ENCODE measurements around the gene STIM2. TPM values are rescaled to one million over a fixed set of nuclear protein-coding genes. Genes with fewer than 3 reads are reported as not detected.
A peak's percentile ranks its signal among the peaks of the same experiment; 100 is the strongest.

Gene STIM2
- total RNA-seq, 2 donors from 2014 or later: 70.1 to 73.4 TPM

DNA sequence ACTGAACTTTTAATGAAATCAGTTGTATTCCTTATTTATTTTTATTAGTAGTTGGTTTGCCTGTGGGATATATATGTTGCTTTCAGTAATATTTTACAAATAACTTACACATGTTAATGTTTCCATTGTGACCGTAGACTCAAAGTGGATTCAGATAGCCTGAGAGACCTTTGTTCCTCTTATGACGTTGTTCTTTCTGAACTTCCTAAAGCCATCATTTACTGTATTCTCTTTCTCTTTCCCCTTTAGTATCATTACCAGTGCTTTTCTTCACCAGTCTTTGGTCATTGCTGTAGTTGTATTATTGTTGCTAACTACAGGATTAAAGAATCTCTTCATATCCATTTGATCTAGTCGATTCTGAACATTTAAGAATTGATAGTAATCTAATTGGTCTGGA is 4.3 kb downstream of the STIM2 start:
- H3K9me3 ChIP-seq (ENCODE audit: control insufficient read depth, low read length, poor library complexity, severe bottlenecking): no peaks in the 10 kb centered on the region
- Mint-ChIP-seq H3K4me1 (peaks cover 54% of the 10 kb centered on the region), H3K27me3 (no peaks in the 10 kb centered on the region), H3K4me3 (peak overlapping the region; percentile 84), H3K36me3 (ENCODE audit: low read depth) (peaks cover 11% of the 10 kb centered on the region), H3K27ac (peak overlapping the region; percentile 37)
- no peak for ATAC-seq
- DNase-seq: no peak

DNA sequence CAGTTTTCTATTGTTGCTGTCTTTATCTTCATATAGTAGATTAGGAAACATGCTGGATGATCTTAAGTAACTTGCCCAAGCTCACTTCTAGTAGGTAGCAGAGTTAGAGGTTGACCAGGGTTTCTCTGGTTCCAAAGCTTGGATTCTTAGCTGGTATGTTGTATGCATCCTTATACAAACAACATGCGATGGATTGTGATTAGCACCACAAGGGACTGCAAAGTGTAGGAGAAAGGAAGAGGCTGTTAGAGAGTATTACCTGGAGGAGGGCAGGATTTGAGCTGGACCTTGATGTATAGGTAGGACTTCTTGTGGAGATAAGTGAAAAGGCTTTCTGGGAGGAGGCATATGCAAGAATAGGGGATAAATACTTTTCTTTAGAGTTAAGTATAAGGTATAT is 5.6 kb downstream of the STIM2 start:
- Mint-ChIP-seq H3K4me1 (peaks cover 54% of the 10 kb centered on the region), H3K36me3 (ENCODE audit: low read depth) (peaks cover 11% of the 10 kb centered on the region), H3K4me3 (peak overlapping the region; percentile 59), H3K27ac (peak overlapping the region; percentile 81), H3K27me3 (no peaks in the 10 kb centered on the region)
- ATAC-seq (no peak), DNase-seq (no peak)
- no peaks in the 10 kb centered on the region for H3K9me3 ChIP-seq (ENCODE audit: control insufficient read depth, low read length, poor library complexity, severe bottlenecking)

DNA sequence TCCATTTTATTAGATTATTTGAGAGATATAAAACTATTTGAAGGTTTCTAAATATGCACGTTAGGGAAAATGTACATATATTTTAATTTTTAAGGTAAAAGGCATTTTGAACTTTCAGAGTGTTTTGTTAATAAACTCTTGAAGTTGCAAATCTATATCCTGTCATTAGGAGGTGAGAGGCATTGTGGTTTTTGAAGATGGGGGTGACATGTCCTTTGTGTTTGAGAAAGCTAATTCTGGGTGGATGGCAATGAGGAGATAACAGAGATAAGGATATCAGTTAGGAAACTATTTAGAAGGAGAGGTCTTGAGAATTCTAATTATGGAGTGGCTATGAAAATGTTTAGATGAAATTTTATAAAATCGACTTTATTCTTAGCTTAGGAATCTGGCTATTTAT is 6.1 kb downstream of the STIM2 start:
- Mint-ChIP-seq H3K27ac (peak overlapping the region; percentile 81), H3K36me3 (ENCODE audit: low read depth) (peaks cover 6% of the 10 kb centered on the region), H3K4me3 (peak overlapping the region; percentile 55), H3K4me1 (peaks cover 54% of the 10 kb centered on the region), H3K27me3 (no peaks in the 10 kb centered on the region)
- no peaks in the 10 kb centered on the region for H3K9me3 ChIP-seq (ENCODE audit: control insufficient read depth, low read length, poor library complexity, severe bottlenecking)
- ATAC-seq (no peak), DNase-seq (no peak)

DNA sequence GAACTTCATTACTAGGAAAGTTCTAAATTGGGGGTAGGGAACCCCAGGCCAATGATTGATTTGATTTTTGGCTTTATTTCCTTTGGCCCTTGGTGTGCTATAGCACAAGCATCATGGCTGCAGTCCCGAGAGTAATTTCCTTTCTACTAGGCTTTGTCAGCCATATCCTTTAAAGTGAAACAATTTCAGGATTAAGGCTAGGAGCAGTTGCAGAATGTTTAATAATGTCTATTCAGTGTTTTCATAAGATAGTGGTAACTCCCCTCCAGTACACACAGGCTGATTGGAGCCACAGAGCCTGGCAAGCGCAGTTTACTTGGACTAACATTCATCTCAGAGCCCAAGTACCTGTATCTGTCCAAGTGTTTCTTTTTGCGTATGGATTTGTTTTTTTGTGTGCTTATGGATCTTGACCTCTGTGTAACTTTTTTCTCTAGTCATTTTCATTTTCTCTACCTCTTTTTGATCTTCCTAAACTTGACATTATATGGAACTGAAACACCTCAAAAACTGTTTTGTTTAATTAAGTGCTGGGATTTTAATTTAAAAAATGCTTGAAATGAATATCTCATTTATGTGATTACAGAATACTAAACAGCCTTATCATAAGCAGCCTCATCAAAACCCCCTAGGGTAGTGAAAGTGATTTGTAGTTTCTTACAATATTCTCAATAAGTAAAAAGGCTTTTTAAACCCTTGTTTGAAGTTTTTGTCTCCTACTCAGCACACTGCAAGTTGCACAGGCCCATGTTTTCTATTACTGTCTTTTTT is 7.5 kb downstream of the STIM2 start:
- Mint-ChIP-seq H3K4me1 (peaks cover 55% of the 10 kb centered on the region), H3K27me3 (no peaks in the 10 kb centered on the region), H3K4me3 (peak overlapping the region; percentile 63), H3K27ac (peak overlapping the region; percentile 51), H3K36me3 (ENCODE audit: low read depth) (peaks cover 6% of the 10 kb centered on the region)
- ATAC-seq: peak; percentile 23
- DNase-seq: no peak
- H3K9me3 ChIP-seq (ENCODE audit: control insufficient read depth, low read length, poor library complexity, severe bottlenecking): no peaks in the 10 kb centered on the region

DNA sequence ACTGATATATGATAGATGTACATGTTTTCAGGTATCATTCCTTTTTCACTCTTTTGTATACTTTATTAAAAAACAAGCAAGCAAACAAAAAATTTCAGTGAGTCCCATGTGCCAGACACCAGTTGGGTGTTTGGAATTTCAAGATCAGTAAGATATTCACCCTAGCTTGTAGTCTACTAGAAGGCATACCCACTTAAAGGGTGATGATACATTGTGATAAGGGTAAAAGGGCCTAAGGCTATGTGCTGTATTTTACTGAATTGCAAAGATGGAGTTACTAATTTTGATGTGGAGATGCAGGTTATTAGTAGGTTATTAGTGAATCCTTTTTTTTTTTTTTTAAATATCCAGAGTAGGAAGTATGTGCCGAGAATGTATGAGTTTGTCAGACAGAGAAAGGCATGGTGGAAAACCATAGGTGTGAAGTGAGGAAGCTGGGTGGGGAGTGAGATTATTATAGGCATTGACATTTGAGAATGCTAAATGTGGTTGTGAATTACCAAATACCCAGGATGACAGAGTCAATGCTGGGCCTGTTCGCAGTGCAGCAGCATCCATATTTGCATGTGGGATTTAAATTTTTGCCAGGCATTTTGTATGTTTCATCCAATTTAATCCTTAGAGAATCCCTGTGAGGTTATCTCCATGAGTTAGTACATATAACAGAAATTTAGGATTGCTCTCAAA is 10.1 kb downstream of the STIM2 start:
- Mint-ChIP-seq H3K27me3 (no peaks in the 10 kb centered on the region), H3K4me3 (no peak overlapping the region), H3K4me1 (peaks cover 49% of the 10 kb centered on the region), H3K36me3 (ENCODE audit: low read depth) (peaks cover 6% of the 10 kb centered on the region), H3K27ac (peak overlapping the region; percentile 57)
- ATAC-seq (no peak), DNase-seq (no peak)
- H3K9me3 ChIP-seq (ENCODE audit: control insufficient read depth, low read length, poor library complexity, severe bottlenecking): no peaks in the 10 kb centered on the region

DNA sequence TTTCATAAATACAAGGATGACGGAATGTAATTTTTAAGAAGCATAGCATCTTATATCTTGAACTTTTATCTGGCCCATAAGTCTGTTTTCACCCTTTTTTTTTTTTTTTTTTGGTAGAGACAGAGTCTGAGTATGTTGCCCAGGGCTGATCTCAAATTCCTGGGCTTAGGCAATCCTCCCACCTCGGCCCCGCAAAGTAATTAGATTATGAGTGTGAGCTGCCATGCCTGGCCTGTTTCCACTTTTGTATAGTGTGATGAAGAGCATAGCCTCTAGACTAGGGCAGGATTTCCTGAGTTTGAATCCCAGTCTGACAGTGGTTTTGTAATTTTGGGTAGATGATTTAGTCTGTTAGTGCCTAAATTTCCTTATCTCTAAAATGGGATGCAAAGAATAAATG is 11.0 kb downstream of the STIM2 start:
- H3K4me3 Mint-ChIP-seq: no peak overlapping the region
- H3K36me3 Mint-ChIP-seq (ENCODE audit: low read depth): peaks cover 6% of the 10 kb centered on the region
- H3K27ac Mint-ChIP-seq: peak overlapping the region; percentile 57
- DNase-seq (no peak), ATAC-seq (no peak)
- H3K9me3 ChIP-seq (ENCODE audit: control insufficient read depth, low read length, poor library complexity, severe bottlenecking): no peaks in the 10 kb centered on the region
- no peaks in the 10 kb centered on the region for H3K27me3 Mint-ChIP-seq
- peaks cover 46% of the 10 kb centered on the region for H3K4me1 Mint-ChIP-seq

DNA sequence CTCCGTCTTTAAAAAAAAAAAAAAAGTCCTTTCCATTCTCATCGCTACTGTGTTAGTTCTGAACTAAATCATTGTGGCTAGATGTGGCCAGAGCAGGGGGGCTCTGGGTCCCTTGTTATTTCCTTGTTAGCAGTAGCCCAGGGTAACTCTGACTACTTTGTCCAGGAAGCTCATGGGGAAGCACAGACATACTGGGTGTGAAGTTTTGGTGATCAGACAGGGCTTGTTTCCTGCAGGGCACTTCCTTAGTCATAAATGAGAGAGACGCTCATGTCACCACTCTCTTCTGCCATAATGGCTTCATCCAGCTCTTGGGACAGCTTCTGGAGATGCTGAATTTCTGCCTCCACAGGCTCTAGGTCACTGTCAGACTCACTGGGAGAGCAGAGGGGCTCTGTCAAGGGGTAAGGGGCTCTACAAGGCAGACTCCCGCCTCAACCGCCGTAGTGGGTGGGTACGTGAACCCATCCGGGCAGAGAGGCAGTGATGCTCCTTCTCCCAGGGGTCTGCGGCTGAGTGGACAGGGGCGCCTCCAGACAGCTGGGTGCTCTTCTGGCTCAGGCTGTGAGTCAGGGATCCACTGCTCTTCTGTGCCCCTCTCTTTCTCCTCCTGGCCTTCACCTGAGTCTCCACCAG is 12.9 kb downstream of the STIM2 start:
- Mint-ChIP-seq H3K27me3 (no peaks in the 10 kb centered on the region), H3K27ac (peak overlapping the region; percentile 92), H3K36me3 (ENCODE audit: low read depth) (peaks cover 4% of the 10 kb centered on the region), H3K4me1 (peaks cover 53% of the 10 kb centered on the region), H3K4me3 (peak overlapping the region; percentile 57)
- DNase-seq (peak in 2 of 3 donors; percentile 15 to 23), ATAC-seq (peak; percentile 92)
- no peaks in the 10 kb centered on the region for H3K9me3 ChIP-seq (ENCODE audit: control insufficient read depth, low read length, poor library complexity, severe bottlenecking)

DNA sequence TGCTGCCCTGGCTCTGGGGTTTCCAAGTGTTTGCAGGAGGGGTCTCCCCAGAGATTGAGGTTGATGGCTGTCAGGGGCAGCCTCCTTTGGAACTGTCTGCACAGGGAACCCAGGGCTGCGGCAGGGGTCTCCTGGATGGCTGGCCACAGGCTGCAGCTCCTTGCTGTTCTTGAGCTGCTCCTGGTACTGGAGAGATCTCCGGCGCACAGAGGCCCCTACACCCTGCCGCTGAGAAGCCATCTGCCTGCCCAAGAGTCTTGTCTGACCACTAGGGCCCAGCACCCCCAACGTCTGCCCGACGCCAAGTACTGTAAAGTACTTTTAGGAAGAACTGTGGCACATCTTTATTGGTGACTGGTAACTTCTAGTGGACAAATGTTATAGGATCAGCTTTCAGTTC is 13.5 kb downstream of the STIM2 start:
- Mint-ChIP-seq H3K27ac (peak overlapping the region; percentile 92), H3K4me1 (peaks cover 54% of the 10 kb centered on the region), H3K36me3 (ENCODE audit: low read depth) (peaks cover 4% of the 10 kb centered on the region), H3K27me3 (no peaks in the 10 kb centered on the region), H3K4me3 (no peak overlapping the region)
- ATAC-seq: no peak
- DNase-seq: no peak
- no peaks in the 10 kb centered on the region for H3K9me3 ChIP-seq (ENCODE audit: control insufficient read depth, low read length, poor library complexity, severe bottlenecking)

DNA sequence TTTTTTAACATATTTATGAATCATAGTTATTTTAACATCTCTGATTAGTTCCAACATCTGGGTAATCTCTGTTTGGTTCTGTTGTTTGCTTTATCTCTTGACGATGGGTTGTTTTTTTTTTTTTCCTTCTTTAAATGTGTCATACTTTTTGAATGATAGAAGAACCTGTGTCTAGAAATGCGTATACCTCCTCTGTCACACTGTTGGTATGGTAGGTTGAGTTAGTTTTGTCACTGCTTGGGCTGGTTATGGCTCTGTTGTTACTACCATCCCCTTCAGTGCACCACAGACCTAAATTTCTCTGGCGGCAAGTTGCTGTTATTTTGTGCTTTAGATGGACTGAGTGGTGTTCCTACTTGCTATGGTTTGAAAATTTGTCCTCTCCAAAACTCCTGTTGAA is 16.8 kb downstream of the STIM2 start:
- H3K27me3 Mint-ChIP-seq: no peaks in the 10 kb centered on the region
- ATAC-seq: no peak

DNA sequence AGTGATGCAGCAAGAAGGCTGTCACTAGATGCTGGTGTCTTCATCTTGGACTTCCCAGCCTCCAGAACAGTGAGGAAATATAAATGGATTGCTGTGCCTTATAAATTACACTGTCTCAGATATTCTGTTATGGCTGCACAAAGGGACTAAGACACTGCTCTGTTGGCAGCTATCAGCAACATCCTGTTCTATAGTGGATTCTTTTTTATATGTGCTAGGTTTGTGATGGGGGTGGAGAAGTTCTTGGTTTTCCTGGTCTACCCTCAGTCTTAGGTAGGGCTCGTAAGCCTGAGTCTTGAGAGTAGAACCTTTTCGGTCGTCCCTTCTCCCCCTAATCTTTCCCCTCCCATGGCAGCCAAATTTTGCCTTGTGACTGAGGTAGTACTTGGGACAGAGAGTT is 17.3 kb downstream of the STIM2 start:
- Mint-ChIP-seq H3K4me1 (peaks cover 52% of the 10 kb centered on the region), H3K27me3 (no peaks in the 10 kb centered on the region), H3K27ac (peak overlapping the region; percentile 92), H3K4me3 (peak overlapping the region; percentile 51), H3K36me3 (ENCODE audit: low read depth) (no peaks in the 10 kb centered on the region)
- H3K9me3 ChIP-seq (ENCODE audit: control insufficient read depth, low read length, poor library complexity, severe bottlenecking): no peaks in the 10 kb centered on the region
- ATAC-seq (no peak), DNase-seq (no peak)

More for the DNA sequence above, 16.8 kb downstream of the STIM2 start:
- no peaks in the 10 kb centered on the region for H3K9me3 ChIP-seq (ENCODE audit: control insufficient read depth, low read length, poor library complexity, severe bottlenecking)
- no peak for DNase-seq
- Mint-ChIP-seq H3K4me1 (peaks cover 54% of the 10 kb centered on the region), H3K36me3 (ENCODE audit: low read depth) (no peaks in the 10 kb centered on the region), H3K27ac (peak overlapping the region; percentile 92), H3K4me3 (peak overlapping the region; percentile 51)

DNA sequence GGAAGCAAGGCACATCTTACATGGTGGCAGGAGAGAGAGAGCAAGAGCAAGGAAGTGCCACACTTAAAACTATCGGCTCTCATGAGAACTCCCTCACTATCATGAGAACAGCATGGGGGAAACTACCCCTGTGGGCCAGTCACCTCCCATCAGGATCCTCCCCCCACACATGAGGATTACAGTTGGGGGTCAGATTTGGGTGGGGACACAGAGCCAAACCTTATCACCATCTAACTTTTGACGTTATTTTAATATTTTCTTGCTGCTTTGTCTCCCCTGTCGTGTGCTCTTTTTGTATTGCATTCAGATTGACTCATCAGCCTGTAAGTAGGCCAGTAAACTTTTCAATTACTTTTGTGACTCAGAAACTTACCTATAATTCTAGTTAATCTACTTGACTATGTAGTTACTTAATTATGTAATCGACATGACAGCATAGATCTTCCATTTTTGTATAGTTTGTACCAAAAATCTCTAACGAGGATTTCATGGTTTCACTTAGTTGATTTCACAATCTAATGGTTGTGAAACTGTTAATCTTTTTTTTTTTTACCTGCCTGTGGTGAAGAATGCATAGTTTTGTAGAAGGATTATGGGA is 18.3 kb downstream of the STIM2 start:
- DNase-seq (no peak), ATAC-seq (peak; percentile 76)
- no peaks in the 10 kb centered on the region for H3K27me3 Mint-ChIP-seq
- peak overlapping the region; percentile 92 for H3K27ac Mint-ChIP-seq
- H3K36me3 Mint-ChIP-seq (ENCODE audit: low read depth): no peaks in the 10 kb centered on the region
- peaks cover 51% of the 10 kb centered on the region for H3K4me1 Mint-ChIP-seq
- peak overlapping the region; percentile 51 for H3K4me3 Mint-ChIP-seq
- H3K9me3 ChIP-seq (ENCODE audit: control insufficient read depth, low read length, poor library complexity, severe bottlenecking): no peaks in the 10 kb centered on the region

DNA sequence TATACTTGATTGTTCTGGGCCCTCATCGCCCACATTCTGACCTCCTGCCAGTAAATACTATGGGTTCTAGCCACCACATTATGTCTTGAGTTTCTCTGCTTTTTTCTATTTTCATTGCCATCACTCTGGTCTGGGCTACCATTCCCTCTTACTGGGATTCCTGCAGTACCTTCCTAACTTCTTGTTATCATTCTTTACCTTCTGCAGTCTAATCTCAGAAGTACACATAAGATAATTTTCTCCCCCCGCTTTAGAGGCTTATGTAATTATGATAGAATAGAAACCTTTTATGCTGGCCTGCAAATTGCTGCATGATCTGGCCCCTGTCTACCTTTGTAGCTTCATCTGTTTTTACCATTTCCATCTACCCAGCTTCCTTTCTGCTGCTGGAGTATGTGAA is 19.2 kb downstream of the STIM2 start:
- no peak for ATAC-seq
- peak overlapping the region; percentile 92 for H3K27ac Mint-ChIP-seq
- no peaks in the 10 kb centered on the region for H3K36me3 Mint-ChIP-seq (ENCODE audit: low read depth)
- peak overlapping the region; percentile 51 for H3K4me3 Mint-ChIP-seq
- H3K9me3 ChIP-seq (ENCODE audit: control insufficient read depth, low read length, poor library complexity, severe bottlenecking): no peaks in the 10 kb centered on the region
- DNase-seq: no peak
- peaks cover 54% of the 10 kb centered on the region for H3K4me1 Mint-ChIP-seq
- no peaks in the 10 kb centered on the region for H3K27me3 Mint-ChIP-seq

DNA sequence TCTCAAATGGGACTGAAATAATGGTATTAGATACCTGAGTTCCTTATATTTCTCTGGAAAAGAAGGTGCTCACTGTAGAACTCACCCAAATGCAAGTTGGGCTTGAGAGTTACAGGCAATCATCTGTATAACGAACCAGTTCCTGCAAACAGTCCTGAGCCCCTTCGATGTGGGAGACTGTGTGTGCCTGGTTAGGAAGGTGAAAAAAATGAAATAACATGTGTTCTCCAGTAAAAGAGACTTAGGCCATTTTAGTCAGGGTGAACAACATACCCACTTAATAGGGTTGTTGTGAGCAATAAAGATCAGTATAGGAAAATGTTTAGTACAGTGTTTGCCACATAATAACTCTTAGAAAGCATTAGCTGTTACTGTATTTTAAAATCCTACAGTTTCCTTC is 23.4 kb downstream of the STIM2 start:
- no peak for DNase-seq
- Mint-ChIP-seq H3K4me3 (peak overlapping the region; percentile 73), H3K36me3 (ENCODE audit: low read depth) (peaks cover 3% of the 10 kb centered on the region), H3K4me1 (peaks cover 56% of the 10 kb centered on the region), H3K27ac (peak overlapping the region; percentile 100), H3K27me3 (no peaks in the 10 kb centered on the region)
- ATAC-seq: peak; percentile 6
- no peaks in the 10 kb centered on the region for H3K9me3 ChIP-seq (ENCODE audit: control insufficient read depth, low read length, poor library complexity, severe bottlenecking)
